Loucy (cell line): ENCODE results near the gene NUB1.

Experiments
- EZH2phosphoT487 ChIP-seq: fragments of 200-600 bp; IDR thresholded peaks from 2 replicates; pipeline ENCODE4 v1.6.1; 2018; ENCODE audit warnings: antibody characterized with exemption, mild to moderate bottlenecking, moderate library complexity, borderline replicate concordance
- TF ChIP-seq, protein P1 (sequence below): fragments of 200-600 bp; sonication (generic); conservative IDR thresholded peaks from 2 replicates; pipeline ENCODE4 v1.5.1; 2014; ENCODE audit warnings: mild to moderate bottlenecking, antibody characterized with exemption, low read length

DNA sequence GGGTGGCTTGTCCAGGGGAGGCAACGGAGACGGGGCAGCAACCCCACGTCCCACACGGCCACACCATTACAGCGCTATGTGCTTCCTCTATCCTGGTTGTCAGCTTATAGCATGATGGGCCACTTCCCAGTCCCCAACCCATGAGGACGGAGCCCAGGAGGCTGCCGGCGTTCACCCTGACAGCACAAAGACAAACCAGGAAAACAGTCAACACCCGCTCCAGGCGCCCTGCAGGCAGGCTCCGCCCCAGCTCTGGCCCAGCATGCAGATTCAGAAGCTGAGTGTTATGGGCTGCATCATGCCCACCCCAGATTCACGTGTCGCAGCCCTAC, 53.4 kb downstream of the NUB1 start:
- TF ChIP-seq, protein P1, sequence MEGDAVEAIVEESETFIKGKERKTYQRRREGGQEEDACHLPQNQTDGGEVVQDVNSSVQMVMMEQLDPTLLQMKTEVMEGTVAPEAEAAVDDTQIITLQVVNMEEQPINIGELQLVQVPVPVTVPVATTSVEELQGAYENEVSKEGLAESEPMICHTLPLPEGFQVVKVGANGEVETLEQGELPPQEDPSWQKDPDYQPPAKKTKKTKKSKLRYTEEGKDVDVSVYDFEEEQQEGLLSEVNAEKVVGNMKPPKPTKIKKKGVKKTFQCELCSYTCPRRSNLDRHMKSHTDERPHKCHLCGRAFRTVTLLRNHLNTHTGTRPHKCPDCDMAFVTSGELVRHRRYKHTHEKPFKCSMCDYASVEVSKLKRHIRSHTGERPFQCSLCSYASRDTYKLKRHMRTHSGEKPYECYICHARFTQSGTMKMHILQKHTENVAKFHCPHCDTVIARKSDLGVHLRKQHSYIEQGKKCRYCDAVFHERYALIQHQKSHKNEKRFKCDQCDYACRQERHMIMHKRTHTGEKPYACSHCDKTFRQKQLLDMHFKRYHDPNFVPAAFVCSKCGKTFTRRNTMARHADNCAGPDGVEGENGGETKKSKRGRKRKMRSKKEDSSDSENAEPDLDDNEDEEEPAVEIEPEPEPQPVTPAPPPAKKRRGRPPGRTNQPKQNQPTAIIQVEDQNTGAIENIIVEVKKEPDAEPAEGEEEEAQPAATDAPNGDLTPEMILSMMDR, result no peak
- no peak for TF ChIP-seq EZH2phosphoT487
